ENCODE measurements around the gene DCAF11. TPM values are rescaled to one million over a fixed set of nuclear protein-coding genes. Genes with fewer than 3 reads are reported as not detected.

Gene DCAF11
- total and polyA plus RNA-seq, 2 of the 13 experiments (the other 11 are each of a cell fraction or from before 2014, with no cell fraction given): 150 to 257 TPM

- TF ChIP-seq CENPBD1 (CRISPR knock-in tag; IDR thresholded peaks at IDR 0.05; ENCODE audit: borderline replicate concordance, low read depth) (no peak), U2AF1 (optimal IDR thresholded peaks at IDR 0.05; ENCODE audit: low read depth, low read length) (peak; percentile 38), ARID3A (IDR thresholded peaks at IDR 0.05; ENCODE audit: low read depth, low read length) (peak; percentile 92), EEA1 (CRISPR knock-in tag; IDR thresholded peaks at IDR 0.05; ENCODE audit: borderline replicate concordance) (peak; percentile 92), KDM5B (CRISPR knock-in tag; IDR thresholded peaks at IDR 0.05; ENCODE audit: borderline replicate concordance) (peak; percentile 97; the same call in 1 of the 2 replicates), ARNT (IDR thresholded peaks at IDR 0.05) (no peak), JUN (CRISPR knock-in tag; IDR thresholded peaks at IDR 0.05) (peak; percentile 96), ZNF362 (CRISPR knock-in tag; IDR thresholded peaks at IDR 0.05; ENCODE audit: borderline replicate concordance) (peak; percentile 62; the same call in 1 of the 2 replicates), ZNF292 (CRISPR knock-in tag; IDR thresholded peaks at IDR 0.05; ENCODE audit: borderline replicate concordance, low read depth) (peak; percentile 99), NONO (IDR thresholded peaks at IDR 0.05) (no peak), NONO (CRISPR knock-in tag; conservative IDR thresholded peaks at IDR 0.05) (no peak), TRAFD1 (CRISPR knock-in tag; IDR thresholded peaks at IDR 0.05; ENCODE audit: borderline replicate concordance) (peak; percentile 55), MATR3 (CRISPR knock-in tag; IDR thresholded peaks at IDR 0.05) (peak; percentile 90; the same call in 1 of the 2 replicates), RNF219 (CRISPR knock-in tag; IDR thresholded peaks at IDR 0.05) (no peak; the same call in 1 of the 2 replicates), ZNF597 (CRISPR knock-in tag; IDR thresholded peaks at IDR 0.05) (0 out of 2 replicates have a peak, but pooled peaks have one; percentile 68), ZNF451 (CRISPR knock-in tag; IDR thresholded peaks at IDR 0.05) (peak; percentile 99)
These were observed 611 bp upstream of the DCAF11 start (continued) for GRCh38 chr14:24113801-24114531.
